ENCODE results near the gene RGSL1. TPM values are rescaled to one million over a fixed set of nuclear protein-coding genes. Genes with fewer than 3 reads are reported as not detected.
A peak's percentile ranks its signal among the peaks of the same experiment; 100 is the strongest.

The RGSL1 gene
- total and polyA plus RNA-seq, 2 experiments from 2014 or later = not detected

GRCh38 chr1:182406012-182406411 lies 43.9 kb upstream of the RGSL1 start:
- Histone ChIP-seq H3K9ac (no peak overlapping the region), H3K79me2 (ENCODE audit: insufficient read depth) (no peaks in the 10 kb centered on the region), H3K4me2 (ENCODE audit: unreplicated experiment) (no peak overlapping the region), H3K4me3 (no peak overlapping the region), H3F3A (ENCODE audit: insufficient read depth) (no peaks in the 10 kb centered on the region), H2AFZ (no peak overlapping the region), H3K27me3 (replicated peaks; ENCODE audit: insufficient read depth) (no peaks in the 10 kb centered on the region), H3K27ac (no peak overlapping the region), H4K20me1 (ENCODE audit: insufficient read depth) (no peaks in the 10 kb centered on the region), H3K9me3 (ENCODE audit: low read depth) (no peaks in the 10 kb centered on the region), H3K36me3 (ENCODE audit: low read depth) (no peaks in the 10 kb centered on the region), H3K4me1 (ENCODE audit: insufficient read depth) (no peaks in the 10 kb centered on the region), H3K9me2 (ENCODE audit: insufficient read depth) (no peaks in the 10 kb centered on the region)
- 0 to 4% methylated on average over 1 of the region's 1 CpG for whole genome bisulfite sequencing, 2 experiments (ENCODE audit: low coverage in 1 of 2, low lambda C conversion rate in 2 of 2, missing lambda C conversion rate in 2 of 2)
- TF ChIP-seq EZH2 (IDR thresholded peaks at IDR 0.05; ENCODE audit: insufficient read depth, poor library complexity, severe bottlenecking) (no peak), EZH2phosphoT487 (IDR thresholded peaks at IDR 0.05; ENCODE audit: insufficient read depth, low read depth) (no peak)
- peak; percentile 26 for DNase-seq
- in situ Hi-C loops (cut with MboI) = loop anchor here (25.0 kb wide), 1 partner anchor 919 kb away; the partner anchor contains the start of gene CACNA1E

DNA sequence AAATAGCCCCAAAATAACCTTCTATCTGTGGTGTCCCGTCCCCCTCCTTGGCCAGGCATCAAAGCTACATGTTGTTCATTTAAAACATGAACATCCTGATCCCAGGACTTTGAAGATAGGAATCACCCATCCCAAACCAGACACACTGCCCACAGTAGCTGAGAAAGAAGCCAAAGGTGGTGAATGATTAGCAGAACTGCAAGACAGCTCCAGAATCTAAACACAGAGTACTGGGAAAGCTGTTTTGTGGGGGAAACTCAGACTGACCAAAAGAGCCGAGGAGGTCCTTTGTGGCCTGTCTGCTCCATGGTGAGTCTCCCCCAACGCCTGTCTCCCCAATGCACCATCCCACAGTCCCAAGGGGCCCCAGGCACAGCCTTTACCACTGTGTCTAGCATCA lies 42.2 kb upstream of the RGSL1 start:
- no peak for DNase-seq
- no peaks in the 10 kb centered on the region for H3K9me2 ChIP-seq (ENCODE audit: insufficient read depth)
- no peaks in the 10 kb centered on the region for H3K79me2 ChIP-seq (ENCODE audit: insufficient read depth)
- no peak overlapping the region for H3K4me2 ChIP-seq (ENCODE audit: unreplicated experiment)
- no peak overlapping the region for H3K4me3 ChIP-seq
- WGBS, 2 experiments (ENCODE audit: low coverage in 1 of 2, low lambda C conversion rate in 2 of 2, missing lambda C conversion rate in 2 of 2) = 22 to 33% methylated on average over 3 of the region's 3 CpGs
- H2AFZ ChIP-seq = no peak overlapping the region
- in situ Hi-C loops (cut with MboI) = loop anchor here (25.0 kb wide), 1 partner anchor 920 kb away; the partner anchor contains the start of gene CACNA1E
- H3K27me3 ChIP-seq (replicated peaks; ENCODE audit: insufficient read depth) = no peaks in the 10 kb centered on the region
- H3K4me1 ChIP-seq (ENCODE audit: insufficient read depth) = no peaks in the 10 kb centered on the region
- no peak overlapping the region for H3K9ac ChIP-seq
- H3F3A ChIP-seq (ENCODE audit: insufficient read depth) = no peaks in the 10 kb centered on the region
- no peak overlapping the region for H3K27ac ChIP-seq
- no peaks in the 10 kb centered on the region for H4K20me1 ChIP-seq (ENCODE audit: insufficient read depth)
- no peak for TF ChIP-seq EZH2 (IDR thresholded peaks at IDR 0.05; ENCODE audit: insufficient read depth, poor library complexity, severe bottlenecking)
- TF ChIP-seq EZH2phosphoT487 (IDR thresholded peaks at IDR 0.05; ENCODE audit: insufficient read depth, low read depth) = no peak
- H3K36me3 ChIP-seq (ENCODE audit: low read depth) = no peaks in the 10 kb centered on the region
- no peaks in the 10 kb centered on the region for H3K9me3 ChIP-seq (ENCODE audit: low read depth)

DNA sequence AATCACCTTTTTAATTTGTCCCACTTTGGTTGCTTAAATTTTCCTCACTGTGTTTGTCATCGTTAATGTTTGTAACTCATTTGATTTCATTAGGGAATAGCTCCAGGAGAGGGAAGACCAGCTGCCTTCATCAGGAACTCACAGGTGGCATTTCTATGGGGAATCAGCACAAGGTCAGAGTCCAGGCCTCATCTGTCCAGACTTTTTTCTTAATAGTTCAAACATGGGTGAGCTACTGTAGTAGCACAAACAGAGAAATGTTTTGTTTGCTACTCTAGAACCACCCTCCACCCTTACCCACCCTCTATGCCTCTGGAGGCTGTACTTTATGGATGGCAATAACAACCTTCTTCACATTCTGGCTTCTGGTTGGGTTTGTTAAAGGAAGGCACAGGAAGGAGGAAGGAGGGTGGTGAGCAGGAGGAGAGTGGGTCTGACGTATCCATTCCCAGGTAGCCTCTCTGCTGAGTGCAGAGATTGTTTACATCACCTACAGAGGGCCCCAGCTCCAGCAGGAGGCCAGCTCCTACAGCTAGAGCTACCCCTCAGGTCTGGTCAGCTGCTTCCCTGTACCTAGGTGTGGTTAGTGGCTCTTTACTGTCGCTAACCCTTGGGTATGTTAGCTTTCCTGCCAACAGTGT lies 41.4 kb upstream of the RGSL1 start:
- Histone ChIP-seq H3K27ac (no peak overlapping the region), H3K4me3 (no peak overlapping the region), H3K9ac (no peak overlapping the region), H3K9me3 (ENCODE audit: low read depth) (no peaks in the 10 kb centered on the region), H2AFZ (no peak overlapping the region), H3F3A (ENCODE audit: insufficient read depth) (no peaks in the 10 kb centered on the region), H3K79me2 (ENCODE audit: insufficient read depth) (no peaks in the 10 kb centered on the region), H3K27me3 (replicated peaks; ENCODE audit: insufficient read depth) (no peaks in the 10 kb centered on the region), H4K20me1 (ENCODE audit: insufficient read depth) (no peaks in the 10 kb centered on the region), H3K9me2 (ENCODE audit: insufficient read depth) (no peaks in the 10 kb centered on the region), H3K4me2 (ENCODE audit: unreplicated experiment) (no peak overlapping the region), H3K36me3 (ENCODE audit: low read depth) (no peaks in the 10 kb centered on the region), H3K4me1 (ENCODE audit: insufficient read depth) (no peaks in the 10 kb centered on the region)
- in situ Hi-C loops (cut with MboI) = loop anchor here (25.0 kb wide), 1 partner anchor 921 kb away; the partner anchor contains the start of gene CACNA1E
- TF ChIP-seq EZH2phosphoT487 (IDR thresholded peaks at IDR 0.05; ENCODE audit: insufficient read depth, low read depth) (no peak), EZH2 (IDR thresholded peaks at IDR 0.05; ENCODE audit: insufficient read depth, poor library complexity, severe bottlenecking) (no peak)
- WGBS, 2 experiments (ENCODE audit: low coverage in 1 of 2, low lambda C conversion rate in 2 of 2, missing lambda C conversion rate in 2 of 2) = 55 to 64% methylated on average over 3 of the region's 3 CpGs
- DNase-seq = no peak

DNA sequence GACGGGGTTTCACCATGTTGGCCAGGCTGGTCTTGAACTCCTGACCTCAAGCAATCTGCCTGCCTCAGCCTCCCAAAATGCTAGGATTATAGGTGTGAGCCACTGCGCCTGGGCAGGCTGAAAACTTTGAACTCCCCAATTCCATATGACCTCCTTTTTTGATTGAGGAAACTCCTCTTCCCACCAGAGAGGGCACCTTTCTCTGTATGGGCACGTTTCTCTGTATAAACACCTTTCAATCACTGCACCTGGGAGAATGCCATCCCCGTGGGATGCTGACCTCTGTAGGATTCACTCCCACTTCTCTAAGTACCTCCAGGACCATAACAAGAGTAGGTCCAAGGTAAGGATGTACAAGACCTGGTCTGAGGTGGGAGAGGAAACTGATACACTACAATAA lies 39.8 kb upstream of the RGSL1 start:
- no peaks in the 10 kb centered on the region for H3K36me3 ChIP-seq (ENCODE audit: low read depth)
- no peak overlapping the region for H2AFZ ChIP-seq
- no peak overlapping the region for H3K9ac ChIP-seq
- no peaks in the 10 kb centered on the region for H4K20me1 ChIP-seq (ENCODE audit: insufficient read depth)
- H3K27ac ChIP-seq = no peak overlapping the region
- WGBS, 2 experiments (ENCODE audit: low coverage in 1 of 2, low lambda C conversion rate in 2 of 2, missing lambda C conversion rate in 2 of 2) = 58 to 70% methylated on average over 4 of the region's 4 CpGs
- in situ Hi-C loops (cut with MboI) = loop anchor here (25.0 kb wide), 1 partner anchor 923 kb away; the partner anchor contains the start of gene CACNA1E
- TF ChIP-seq EZH2 (IDR thresholded peaks at IDR 0.05; ENCODE audit: insufficient read depth, poor library complexity, severe bottlenecking) (no peak), EZH2phosphoT487 (IDR thresholded peaks at IDR 0.05; ENCODE audit: insufficient read depth, low read depth) (no peak)
- H3K9me3 ChIP-seq (ENCODE audit: low read depth) = no peaks in the 10 kb centered on the region
- H3K9me2 ChIP-seq (ENCODE audit: insufficient read depth) = no peaks in the 10 kb centered on the region
- no peak overlapping the region for H3K4me3 ChIP-seq
- no peaks in the 10 kb centered on the region for H3K79me2 ChIP-seq (ENCODE audit: insufficient read depth)
- DNase-seq = no peak
- H3K4me1 ChIP-seq (ENCODE audit: insufficient read depth) = no peaks in the 10 kb centered on the region
- no peaks in the 10 kb centered on the region for H3F3A ChIP-seq (ENCODE audit: insufficient read depth)
- H3K4me2 ChIP-seq (ENCODE audit: unreplicated experiment) = no peak overlapping the region
- no peaks in the 10 kb centered on the region for H3K27me3 ChIP-seq (replicated peaks; ENCODE audit: insufficient read depth)

Data from GM23248 (cell line).